GM10266 (cell line): ENCODE data around the gene EIF4ENIF1.
A peak's percentile ranks its signal among the peaks of the same experiment; 100 is the strongest.
"Not testable (repeated sequence)": the region's sequence is repeated elsewhere in the genome, so short reads cannot be mapped to it uniquely, and the experiment has no call there.

Source experiments
- DNase-seq: peaks from one replicate; pipeline ENCODE4 v3.0.0; 2012; ENCODE audit errors: extremely low spot score
- CTCF ChIP-seq: IDR thresholded peaks from 2 replicates; pipeline ENCODE4 v1.5.1; 2012; ENCODE audit warnings: mild to moderate bottlenecking, low read depth; ENCODE audit not compliant: control insufficient read depth, insufficient read depth; ENCODE audit errors: missing control alignments

Gene EIF4ENIF1

GRCh38 chr22:31489632-31490495 lies at the start of gene EIF4ENIF1:
TSS of gene EIF4ENIF1 (minus strand) at chr22:31489842. CDS start at chr22:31488718, 1,124 bp downstream.
- DNase-seq = peak; percentile 96
- no peak for TF ChIP-seq CTCF

- peak; percentile 51 for DNase-seq
Measured at GRCh38 chr22:31538815-31539214, 49.2 kb upstream of the EIF4ENIF1 start.

GRCh38 chr22:31537019-31537535 lies 47.4 kb upstream of the EIF4ENIF1 start:
- DNase-seq = peak; percentile 56
- no peak for TF ChIP-seq CTCF

More at GRCh38 chr22:31538815-31539214, 49.2 kb upstream of the EIF4ENIF1 start:
- TF ChIP-seq CTCF = no peak

GRCh38 chr22:31533374-31533773 lies 43.7 kb upstream of the EIF4ENIF1 start:
- DNase-seq = no peak
- TF ChIP-seq CTCF = no peak

GRCh38 chr22:31532060-31532459 lies 42.4 kb upstream of the EIF4ENIF1 start:
- no peak for DNase-seq
- TF ChIP-seq CTCF = no peak

GRCh38 chr22:31530823-31531195 lies 41.2 kb upstream of the EIF4ENIF1 start:
- DNase-seq = no peak
- TF ChIP-seq CTCF = no peak

GRCh38 chr22:31526270-31526669 lies 36.6 kb upstream of the EIF4ENIF1 start:
- no peak for DNase-seq
- TF ChIP-seq CTCF = no peak

- DNase-seq = not testable (repeated sequence)
Measured at GRCh38 chr22:31524132-31524531, 34.5 kb upstream of the EIF4ENIF1 start.
